Measurements from ENCODE around the gene GGA1.
A peak's percentile ranks its signal among the peaks of the same experiment; 100 is the strongest.

DNA sequence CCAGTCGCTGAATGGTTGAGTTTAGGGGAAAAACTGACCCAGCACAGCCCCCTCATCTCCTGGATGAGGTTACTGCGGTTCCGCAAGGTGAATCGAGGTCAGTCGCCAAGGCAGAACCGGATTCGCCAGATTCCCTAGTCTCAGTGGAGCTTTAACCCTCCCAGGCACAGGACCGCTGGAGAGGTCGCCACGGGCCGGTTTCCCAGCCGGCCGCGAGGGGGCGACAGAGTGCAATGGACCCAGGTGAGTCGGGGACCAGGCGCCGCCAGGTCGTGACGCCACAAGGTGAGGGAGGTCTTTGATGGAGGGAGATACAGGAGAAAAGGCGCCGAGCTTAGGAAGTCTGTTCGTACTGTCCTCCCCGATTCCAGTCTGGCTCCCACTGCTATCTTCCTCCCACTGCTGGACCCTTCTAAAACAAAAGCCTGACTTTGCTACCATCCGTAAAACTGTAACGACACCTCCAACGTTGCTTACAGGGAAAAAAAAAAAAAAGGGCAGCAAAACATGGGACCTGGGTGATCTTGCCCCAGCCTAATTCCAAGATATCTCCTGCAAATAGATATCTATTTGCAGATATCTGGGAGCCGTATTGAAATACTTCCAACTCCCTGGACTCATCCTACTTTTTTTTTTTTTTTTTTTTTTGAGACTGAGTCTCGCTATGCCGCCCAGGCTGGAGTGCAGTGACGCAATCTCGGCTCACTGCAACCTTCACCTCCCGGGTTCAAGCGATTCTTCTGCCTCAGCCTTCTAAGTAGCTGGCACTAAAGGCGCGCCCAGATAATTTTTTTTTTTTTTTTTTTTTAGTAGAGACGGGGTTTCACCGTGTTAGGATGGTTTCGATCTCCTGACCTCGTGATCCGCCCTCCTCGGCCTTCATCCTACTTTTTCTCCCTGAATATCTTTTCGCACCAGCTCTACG, 1.4 kb upstream of the GGA1 start:
- no peak for TF ChIP-seq POLR2A (IDR thresholded peaks at IDR 0.05)
- TF ChIP-seq CTCF (IDR thresholded peaks at IDR 0.05 in 8 of 11, conservative IDR thresholded peaks at IDR 0.05 in 3 of 11): peak; percentile 89 to 99 (median 97)

Measured in spleen (tissue), 7 donors.